ENCODE results near the gene TFDP1. TPM values are rescaled to one million over a fixed set of nuclear protein-coding genes. Genes with fewer than 3 reads are reported as not detected.

TFDP1 gene
- total and polyA plus RNA-seq, 5 donors: 37.1 to 54.2 (median 50.1) TPM

GRCh38 chr13:113608967-113609533 lies 24.5 kb downstream of the TFDP1 start:
- ATAC-seq (no peak), DNase-seq (peak in 1 of 3 donors; percentile 34)
- Histone ChIP-seq H3K9me3 (ENCODE audit: control insufficient read depth, low read length) (no peaks in the 10 kb centered on the region), H3K4me1 (ENCODE audit: control insufficient read depth, insufficient read depth, low read length) (no peaks in the 10 kb centered on the region), H3K27me3 (ENCODE audit: control insufficient read depth, insufficient read depth) (no peaks in the 10 kb centered on the region), H3K27ac (ENCODE audit: low read length) (no peak overlapping the region), H3K4me3 (ENCODE audit: low read length) (no peak overlapping the region)
- WGBS: 88% methylated on average over 22 of the region's 22 CpGs
- intact Hi-C loops (cut with DNase I): no loop called here

- H3K27ac ChIP-seq (ENCODE audit: low read length): no peak overlapping the region
- intact Hi-C loops (cut with DNase I): no loop called here
- no peak for ATAC-seq
- no peak overlapping the region for H3K4me3 ChIP-seq (ENCODE audit: low read length)
- no peaks in the 10 kb centered on the region for H3K27me3 ChIP-seq (ENCODE audit: control insufficient read depth, insufficient read depth)
- DNase-seq: peak in 2 of 3 donors; percentile 23 to 24
- WGBS: 96% methylated on average over 13 of the region's 13 CpGs
- no peaks in the 10 kb centered on the region for H3K4me1 ChIP-seq (ENCODE audit: control insufficient read depth, insufficient read depth, low read length)
- no peaks in the 10 kb centered on the region for H3K9me3 ChIP-seq (ENCODE audit: control insufficient read depth, low read length)
These were observed 25.1 kb downstream of the TFDP1 start for GRCh38 chr13:113609616-113610015.

GRCh38 chr13:113610266-113610665 lies 25.7 kb downstream of the TFDP1 start:
- WGBS: 96% methylated on average over 19 of the region's 19 CpGs
- H3K4me3 ChIP-seq (ENCODE audit: low read length): no peak overlapping the region
- intact Hi-C loops (cut with DNase I): no loop called here
- no peaks in the 10 kb centered on the region for H3K27me3 ChIP-seq (ENCODE audit: control insufficient read depth, insufficient read depth)
- no peaks in the 10 kb centered on the region for H3K4me1 ChIP-seq (ENCODE audit: control insufficient read depth, insufficient read depth, low read length)
- H3K27ac ChIP-seq (ENCODE audit: low read length): no peak overlapping the region
- ATAC-seq (no peak), DNase-seq (peak in 2 of 3 donors; percentile 24 to 35)
- H3K9me3 ChIP-seq (ENCODE audit: control insufficient read depth, low read length): no peaks in the 10 kb centered on the region

GRCh38 chr13:113611996-113612395 lies 27.4 kb downstream of the TFDP1 start:
- Histone ChIP-seq H3K27ac (ENCODE audit: low read length) (no peak overlapping the region), H3K27me3 (ENCODE audit: control insufficient read depth, insufficient read depth) (no peaks in the 10 kb centered on the region), H3K4me1 (ENCODE audit: control insufficient read depth, insufficient read depth, low read length) (peaks cover 3% of the 10 kb centered on the region), H3K9me3 (ENCODE audit: control insufficient read depth, low read length) (no peaks in the 10 kb centered on the region), H3K4me3 (ENCODE audit: low read length) (no peak overlapping the region)
- intact Hi-C loops (cut with DNase I): no loop called here
- DNase-seq (peak in 1 of 3 donors; percentile 5), ATAC-seq (no peak)
- WGBS: 93% methylated on average over 5 of the region's 5 CpGs

GRCh38 chr13:113612607-113613006 lies 28.1 kb downstream of the TFDP1 start:
- Histone ChIP-seq H3K27me3 (ENCODE audit: control insufficient read depth, insufficient read depth) (no peaks in the 10 kb centered on the region), H3K27ac (ENCODE audit: low read length) (no peak overlapping the region), H3K4me1 (ENCODE audit: control insufficient read depth, insufficient read depth, low read length) (peaks cover 8% of the 10 kb centered on the region), H3K9me3 (ENCODE audit: control insufficient read depth, low read length) (no peaks in the 10 kb centered on the region), H3K4me3 (ENCODE audit: low read length) (no peak overlapping the region)
- 90% methylated on average over 10 of the region's 10 CpGs for whole genome bisulfite sequencing
- DNase-seq (peak in 1 of 3 donors; percentile 5), ATAC-seq (no peak)
- intact Hi-C loops (cut with DNase I): no loop called here

GRCh38 chr13:113613789-113614379 lies 29.3 kb downstream of the TFDP1 start:
- intact Hi-C loops (cut with DNase I): no loop called here
- ATAC-seq: no peak
- Histone ChIP-seq H3K4me1 (ENCODE audit: control insufficient read depth, insufficient read depth, low read length) (peaks cover 8% of the 10 kb centered on the region), H3K9me3 (ENCODE audit: control insufficient read depth, low read length) (no peaks in the 10 kb centered on the region), H3K4me3 (ENCODE audit: low read length) (no peak overlapping the region), H3K27me3 (ENCODE audit: control insufficient read depth, insufficient read depth) (no peaks in the 10 kb centered on the region), H3K27ac (ENCODE audit: low read length) (no peak overlapping the region)
- peak in 2 of 3 donors; percentile 4 to 12 for DNase-seq
- 96% methylated on average over 16 of the region's 16 CpGs for WGBS

GRCh38 chr13:113616281-113616906 lies 31.8 kb downstream of the TFDP1 start:
- no peak for ATAC-seq
- peak in 2 of 3 donors; percentile 7 to 28 for DNase-seq
- H3K4me3 ChIP-seq (ENCODE audit: low read length): no peak overlapping the region
- intact Hi-C loops (cut with DNase I): no loop called here
- no peaks in the 10 kb centered on the region for H3K9me3 ChIP-seq (ENCODE audit: control insufficient read depth, low read length)
- no peak overlapping the region for H3K27ac ChIP-seq (ENCODE audit: low read length)
- 84% methylated on average over 20 of the region's 20 CpGs for WGBS
- H3K4me1 ChIP-seq (ENCODE audit: control insufficient read depth, insufficient read depth, low read length): peaks cover 8% of the 10 kb centered on the region
- no peaks in the 10 kb centered on the region for H3K27me3 ChIP-seq (ENCODE audit: control insufficient read depth, insufficient read depth)

GRCh38 chr13:113616991-113617749 lies 32.6 kb downstream of the TFDP1 start:
- Histone ChIP-seq H3K4me1 (ENCODE audit: control insufficient read depth, insufficient read depth, low read length) (peaks cover 8% of the 10 kb centered on the region), H3K9me3 (ENCODE audit: control insufficient read depth, low read length) (no peaks in the 10 kb centered on the region), H3K4me3 (ENCODE audit: low read length) (no peak overlapping the region), H3K27me3 (ENCODE audit: control insufficient read depth, insufficient read depth) (no peaks in the 10 kb centered on the region), H3K27ac (ENCODE audit: low read length) (no peak overlapping the region)
- 68% methylated on average over 18 of the region's 18 CpGs for WGBS
- intact Hi-C loops (cut with DNase I): no loop called here
- DNase-seq (peak in 2 of 3 donors; percentile 41 to 47), ATAC-seq (no peak)

GRCh38 chr13:113617961-113618360 lies 33.4 kb downstream of the TFDP1 start:
- Histone ChIP-seq H3K27me3 (ENCODE audit: control insufficient read depth, insufficient read depth) (no peaks in the 10 kb centered on the region), H3K27ac (ENCODE audit: low read length) (no peak overlapping the region), H3K4me3 (ENCODE audit: low read length) (no peak overlapping the region), H3K9me3 (ENCODE audit: control insufficient read depth, low read length) (no peaks in the 10 kb centered on the region), H3K4me1 (ENCODE audit: control insufficient read depth, insufficient read depth, low read length) (peaks cover 8% of the 10 kb centered on the region)
- intact Hi-C loops (cut with DNase I): no loop called here
- whole genome bisulfite sequencing: 91% methylated on average over 5 of the region's 5 CpGs
- ATAC-seq: no peak
- DNase-seq: peak in 1 of 3 donors; percentile 3

- no peak overlapping the region for H3K27ac ChIP-seq (ENCODE audit: low read length)
- ATAC-seq (no peak), DNase-seq (peak in 1 of 3 donors; percentile 36)
- H3K9me3 ChIP-seq (ENCODE audit: control insufficient read depth, low read length): no peaks in the 10 kb centered on the region
- WGBS: 94% methylated on average over 7 of the region's 7 CpGs
- peaks cover 8% of the 10 kb centered on the region for H3K4me1 ChIP-seq (ENCODE audit: control insufficient read depth, insufficient read depth, low read length)
- no peak overlapping the region for H3K4me3 ChIP-seq (ENCODE audit: low read length)
- H3K27me3 ChIP-seq (ENCODE audit: control insufficient read depth, insufficient read depth): no peaks in the 10 kb centered on the region
- intact Hi-C loops (cut with DNase I): no loop called here
These were observed 33.9 kb downstream of the TFDP1 start for GRCh38 chr13:113618455-113618854.

All from right cardiac atrium (tissue), 5 donors.